Neuronal stem cell (in vitro differentiated cells): ENCODE results near the gene OS9.

ENCODE experiments used
- DNase-seq: peaks from one replicate; pipeline ENCODE4 v3.0.0-alpha.2; 2013; ENCODE audit warnings: low spot score
- H2AFZ ChIP-seq: one replicate; pipeline ENCODE4 v1.6.1; 2013; ENCODE audit warnings: mild to moderate bottlenecking, low read length, inconsistent platforms
- H2AK5ac ChIP-seq: 2 replicates; pipeline ENCODE4 v1.6.1; 2013; ENCODE audit warnings: low read depth, mild to moderate bottlenecking, inconsistent platforms, low read length, moderate library complexity, mixed read lengths
- H2BK120ac ChIP-seq: 2 replicates; pipeline ENCODE4 v1.6.1; 2013; ENCODE audit warnings: low read depth, mild to moderate bottlenecking, inconsistent platforms, low read length, moderate library complexity, mixed read lengths
- H2BK12ac ChIP-seq: one replicate; pipeline ENCODE4 v1.6.1; 2013; ENCODE audit warnings: low read length, inconsistent platforms
- H2BK15ac ChIP-seq: 2 replicates; pipeline ENCODE4 v1.6.1; 2013; ENCODE audit warnings: mild to moderate bottlenecking, low read length, inconsistent platforms, mixed read lengths
- H2BK5ac ChIP-seq: one replicate; pipeline ENCODE4 v1.6.1; 2013; ENCODE audit warnings: inconsistent platforms, mild to moderate bottlenecking, low read length, moderate library complexity
- H3K14ac ChIP-seq: one replicate; pipeline ENCODE4 v1.6.1; 2013; ENCODE audit warnings: low read length, inconsistent platforms
- H3K18ac ChIP-seq: 2 replicates; pipeline ENCODE4 v1.6.1; 2013; ENCODE audit warnings: low read length, inconsistent platforms
- H3K23ac ChIP-seq: 2 replicates; pipeline ENCODE4 v1.6.1; 2013; ENCODE audit warnings: low read depth, mild to moderate bottlenecking, mixed read lengths, low read length, inconsistent platforms; ENCODE audit not compliant: poor library complexity
- H3K27ac ChIP-seq: replicated peaks from 3 replicates; pipeline ENCODE4 v1.5.1; 2013; ENCODE audit warnings: low read length, inconsistent platforms
- H3K27me3 ChIP-seq, 3 experiments: 2 replicates each; pipeline ENCODE4 v1.6.1; 2013; ENCODE audit warnings: low read length in 3 of 3, mild to moderate bottlenecking in 2 of 3, inconsistent platforms in 1 of 3, low read depth in 1 of 3, mixed read lengths in 1 of 3, moderate library complexity in 1 of 3; ENCODE audit not compliant: control insufficient read depth in 3 of 3, insufficient read depth in 3 of 3
- H3K36me3 ChIP-seq, 2 donors: replicated peaks in 1 of 2; 2 replicates each; pipeline ENCODE4 v1.6.1; 2013; ENCODE audit warnings: low read length in 2 of 2; ENCODE audit not compliant: control insufficient read depth in 2 of 2, insufficient read depth in 2 of 2
- H3K4ac ChIP-seq: 2 replicates; pipeline ENCODE4 v1.6.1; 2013; ENCODE audit warnings: inconsistent platforms, mild to moderate bottlenecking, low read length, moderate library complexity
- H3K4me1 ChIP-seq, 2 donors: 1 replicate in 1 of 2; 2 replicates in 1 of 2; pipeline ENCODE4 v1.6.1; 2013; ENCODE audit warnings: low read length in 2 of 2, low read depth in 1 of 2; ENCODE audit not compliant: control insufficient read depth in 2 of 2, insufficient read depth in 1 of 2
- H3K4me2 ChIP-seq: one replicate; pipeline ENCODE4 v1.6.1; 2013; ENCODE audit warnings: mild to moderate bottlenecking, low read length, inconsistent platforms; ENCODE audit not compliant: insufficient read depth, poor library complexity, severe bottlenecking
- H3K4me3 ChIP-seq, 2 donors: 2 replicates each; pipeline ENCODE4 v1.5.1; 2013; ENCODE audit warnings: low read length in 2 of 2, mild to moderate bottlenecking in 2 of 2, inconsistent platforms in 1 of 2, moderate library complexity in 1 of 2
- H3K79me1 ChIP-seq: one replicate; pipeline ENCODE4 v1.6.1; 2013; ENCODE audit warnings: low read depth, mild to moderate bottlenecking, inconsistent platforms, low read length, moderate library complexity
- H3K9ac ChIP-seq: one replicate; pipeline ENCODE4 v1.6.1; 2013; ENCODE audit warnings: mild to moderate bottlenecking, low read depth, low read length, inconsistent platforms; ENCODE audit not compliant: poor library complexity
- H3K9me3 ChIP-seq, 2 donors: replicated peaks in 1 of 2; 2 replicates each; pipeline versions ENCODE3 to v1.6.1; 2013; ENCODE audit warnings: low read length in 2 of 2, mild to moderate bottlenecking in 2 of 2, inconsistent platforms in 1 of 2, low read depth in 1 of 2, mixed read lengths in 1 of 2, moderate library complexity in 1 of 2; ENCODE audit not compliant: control insufficient read depth in 2 of 2, insufficient read depth in 1 of 2
- H4K8ac ChIP-seq: one replicate; pipeline ENCODE4 v1.6.1; 2013; ENCODE audit warnings: low read depth, mild to moderate bottlenecking, inconsistent platforms, low read length, moderate library complexity
- H4K91ac ChIP-seq: one replicate; pipeline ENCODE4 v1.6.1; 2013; ENCODE audit warnings: low read length, low read depth, mild to moderate bottlenecking, inconsistent platforms; ENCODE audit not compliant: poor library complexity
- WGBS, 2 donors: extraction: QIAGEN DNeasy Blood & Tissue Kit; methylation state at CpG; one replicate each; pipeline ENCODE4 v1.1.7; 2013; ENCODE audit warnings: missing lambda C conversion rate in 2 of 2, mixed read lengths in 1 of 2; ENCODE audit not compliant: insufficient read length in 2 of 2, insufficient replicate concordance in 1 of 2; ENCODE audit errors: extremely low coverage in 2 of 2; 5-methylcytosine and 5-hydroxymethylcytosine counted together

The OS9 gene

GRCh38 chr12:57769594-57769993, 75.7 kb downstream of the OS9 start:
- no peak overlapping the region for H3K18ac ChIP-seq
- H3K9ac ChIP-seq: peak overlapping the region; percentile 45
- H3K9me3 ChIP-seq: no peaks in the 10 kb centered on the region
- H2BK5ac ChIP-seq: no peak overlapping the region
- H3K27ac ChIP-seq: no peak overlapping the region
- H3K4me2 ChIP-seq: no peak overlapping the region
- no peak overlapping the region for H4K91ac ChIP-seq
- H2BK15ac ChIP-seq: no peak overlapping the region
- no peak overlapping the region for H3K14ac ChIP-seq
- H3K4me3 ChIP-seq: no peak overlapping the region
- no peak overlapping the region for H3K4ac ChIP-seq
- no peak overlapping the region for H2AFZ ChIP-seq
- peaks cover 4 to 22% of the 10 kb centered on the region in 2 donors for H3K4me1 ChIP-seq
- peaks cover 0 to 33% (median 17%) of the 10 kb centered on the region in 3 experiments for H3K27me3 ChIP-seq
- peaks cover 10 to 44% of the 10 kb centered on the region in 2 donors for H3K36me3 ChIP-seq
- H4K8ac ChIP-seq: no peak overlapping the region
- H2AK5ac ChIP-seq: no peak overlapping the region
- no peak overlapping the region for H2BK12ac ChIP-seq
- no peaks in the 10 kb centered on the region for H3K79me1 ChIP-seq
- WGBS, 2 donors: no CpG with 5 or more reads among the region's 11 CpGs
- H2BK120ac ChIP-seq: no peak overlapping the region
- no peak for DNase-seq
- H3K23ac ChIP-seq: no peak overlapping the region

- Histone ChIP-seq H3K36me3 (peaks cover 10 to 49% of the 10 kb centered on the region in 2 donors), H3K9ac (no peak overlapping the region), H3K27ac (no peak overlapping the region), H3K23ac (no peak overlapping the region), H3K9me3 (no peaks in the 10 kb centered on the region), H2BK5ac (no peak overlapping the region), H2AFZ (no peak overlapping the region), H4K91ac (no peak overlapping the region), H3K4me3 (peak overlapping the region in 1 of 2 donors; percentile 97), H3K14ac (no peak overlapping the region), H3K4ac (no peak overlapping the region), H3K27me3 (peaks cover 0 to 21% (median 7%) of the 10 kb centered on the region in 3 experiments), H2BK12ac (no peak overlapping the region), H3K4me2 (no peak overlapping the region), H3K79me1 (no peaks in the 10 kb centered on the region), H2BK15ac (no peak overlapping the region), H4K8ac (no peak overlapping the region), H2BK120ac (no peak overlapping the region), H3K18ac (no peak overlapping the region), H2AK5ac (no peak overlapping the region), H3K4me1 (peaks cover 4 to 21% of the 10 kb centered on the region in 2 donors)
- WGBS, 2 donors: no CpG with 5 or more reads among the region's 4 CpGs
- DNase-seq: no peak
These were observed 76.8 kb downstream of the OS9 start for GRCh38 chr12:57770734-57771133.
